GM18870 (cell line): ENCODE data around the gene KRTAP15-1.

Source experiments
- ATAC-seq: cut with Tn5 transposase; IDR thresholded peaks from one replicate; pipeline ENCODE4 v1.9.1; 2021; ENCODE audit warnings: moderate library complexity; ENCODE audit not compliant: unreplicated experiment

KRTAP15-1 gene, protein sequence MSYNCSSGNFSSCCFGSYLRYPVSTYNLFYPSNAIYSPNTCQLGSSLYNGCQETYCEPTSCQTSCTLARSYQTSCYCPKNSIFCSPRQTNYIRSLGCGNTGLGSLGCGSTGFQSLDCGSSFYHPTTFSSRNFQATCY

DNA sequence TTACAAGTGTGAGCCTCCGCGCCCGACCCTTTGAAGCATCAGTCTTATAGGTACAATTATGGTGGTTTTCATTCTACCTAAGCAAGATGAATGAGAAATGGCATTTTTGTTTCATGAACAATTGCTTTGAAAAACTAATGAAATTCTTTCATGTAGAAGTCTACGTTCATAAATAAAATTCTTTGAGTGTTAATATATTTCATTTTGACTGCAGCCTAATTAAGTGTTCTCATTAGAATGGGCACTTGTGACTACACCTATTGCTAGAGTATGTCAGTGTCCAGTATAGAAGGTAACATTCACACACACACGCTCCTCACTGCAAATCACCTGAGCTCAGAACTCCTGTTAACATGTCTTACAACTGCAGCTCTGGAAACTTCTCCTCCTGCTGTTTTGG lies at the start of gene KRTAP15-1:
Gene KRTAP15-1, plus strand, starts transcription at position 301 of the 400 bp plus-strand sequence. Its CDS starts 53 bp downstream, at position 354.
- no peak for ATAC-seq

DNA sequence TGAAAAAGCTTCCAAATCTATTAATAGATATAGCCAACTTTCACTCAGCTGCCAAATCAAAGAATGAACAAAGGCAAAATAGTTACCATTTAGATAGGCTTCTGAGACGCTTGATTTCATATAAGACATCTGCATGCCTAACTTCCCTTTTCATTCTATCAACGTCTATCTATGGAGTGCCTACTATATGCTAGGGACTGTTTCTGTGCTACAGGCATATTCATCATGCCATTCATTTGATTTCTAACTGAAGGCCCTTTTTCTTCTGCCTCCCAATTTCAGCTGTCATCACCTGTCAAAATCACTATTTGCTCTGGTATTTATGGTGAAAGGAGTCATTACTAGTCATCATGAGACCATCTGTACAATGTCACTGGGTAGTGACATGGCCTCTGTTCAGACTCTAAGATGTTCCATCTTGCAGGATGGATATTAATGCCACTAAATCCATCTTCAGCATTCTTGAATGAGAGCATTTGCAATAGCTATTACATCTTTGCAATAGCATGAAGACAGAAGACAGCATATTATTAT lies 48.5 kb upstream of the KRTAP15-1 start:
- ATAC-seq = no peak

DNA sequence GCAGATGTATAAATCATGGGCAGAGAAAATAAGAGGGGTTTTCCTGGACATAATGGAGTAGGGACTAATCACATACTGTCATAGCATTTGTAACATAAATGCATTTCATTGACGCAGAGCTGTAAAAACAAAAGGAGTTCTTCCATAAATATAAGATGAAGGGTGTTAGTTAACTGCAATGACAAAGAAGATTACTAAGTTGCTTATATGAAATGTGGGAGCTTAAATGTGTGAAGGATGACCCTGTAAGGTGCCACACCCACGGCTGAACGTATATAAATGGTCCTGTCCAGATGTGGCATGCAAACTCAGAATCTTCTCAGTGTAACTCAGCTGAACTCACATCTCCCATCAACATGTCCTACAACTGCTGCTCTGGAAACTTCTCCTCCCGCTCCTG lies 44.3 kb upstream of the KRTAP15-1 start, which contains the start of gene KRTAP13-1:
Gene KRTAP13-1, plus strand, starts transcription at position 301 of the 400 bp plus-strand sequence. Its CDS starts 56 bp downstream, at position 357.
- no peak for ATAC-seq

DNA sequence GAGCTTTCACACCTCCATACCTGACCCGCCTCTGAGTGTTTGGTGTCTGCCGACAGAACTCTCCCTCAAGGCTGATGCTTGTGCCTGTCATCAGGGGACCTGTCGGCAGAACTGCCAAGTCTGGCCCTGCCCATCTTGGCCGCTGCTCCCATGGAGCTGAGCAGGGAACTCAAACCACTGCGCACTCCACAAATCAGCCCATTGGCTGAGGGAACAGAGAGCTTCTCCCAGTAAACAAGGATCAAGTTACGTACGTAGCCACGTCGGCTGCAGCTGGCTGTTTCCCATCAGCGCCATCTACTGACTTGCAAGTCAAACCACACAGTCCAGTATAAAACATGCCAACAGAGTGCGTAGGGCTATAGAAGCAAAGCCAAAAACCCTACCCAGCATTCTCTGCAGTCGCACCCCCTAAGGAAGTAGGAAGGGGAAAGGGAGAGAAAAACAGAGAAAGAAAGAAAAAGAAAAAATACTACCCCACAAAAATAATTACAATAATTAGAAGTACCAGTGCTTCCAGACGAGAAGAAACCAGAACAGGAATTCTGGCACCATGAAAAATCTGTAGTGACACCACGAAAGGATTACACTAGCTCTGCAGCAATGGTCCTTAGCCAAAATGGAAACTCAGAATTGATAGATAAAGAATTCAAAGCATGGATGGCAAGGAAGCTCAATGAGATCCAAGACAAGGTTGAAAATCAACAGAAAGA lies 31.1 kb upstream of the KRTAP15-1 start:
- ATAC-seq = peak; percentile 64

DNA sequence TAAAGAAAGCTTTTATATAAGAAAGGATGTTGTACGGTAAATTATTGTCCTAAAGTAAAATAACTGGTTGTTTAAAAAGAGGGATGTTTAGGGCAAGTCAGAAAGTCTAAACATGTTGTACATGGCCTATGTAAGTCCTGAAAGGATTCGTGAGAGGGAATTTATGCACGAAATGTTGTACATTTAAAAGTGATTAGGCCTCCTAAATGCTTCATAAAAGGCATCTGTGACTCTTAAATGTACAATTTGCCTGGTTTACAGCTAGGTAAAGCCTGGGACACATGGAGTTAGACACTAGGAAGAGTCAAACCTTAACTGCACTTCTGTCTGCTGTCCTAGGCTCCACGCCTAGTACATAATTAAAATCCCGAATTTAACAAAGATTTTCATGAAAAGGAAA lies 24.1 kb upstream of the KRTAP15-1 start:
- no peak for ATAC-seq

DNA sequence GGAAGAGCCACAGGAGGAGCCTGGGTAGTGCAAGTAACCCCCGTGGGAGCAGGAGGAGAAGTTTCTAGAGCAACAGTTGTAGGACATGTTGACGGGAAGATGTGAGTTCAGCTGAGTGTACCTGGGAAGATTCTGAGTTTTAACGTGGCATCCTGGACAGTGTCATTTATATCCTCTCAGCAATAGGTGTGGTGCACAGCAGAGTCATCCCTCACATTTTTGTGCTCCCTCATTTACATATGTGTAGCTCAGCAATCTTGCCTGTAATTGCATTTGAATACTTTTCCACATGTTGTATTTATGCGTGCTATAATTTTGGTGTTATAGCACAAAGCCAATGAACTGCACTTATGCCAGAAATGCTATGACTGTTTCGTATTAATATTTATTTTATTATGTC lies 14.2 kb upstream of the KRTAP15-1 start, which contains the start of gene KRTAP13-3:
Gene KRTAP13-3, minus strand, starts transcription at position 101 of the 400 bp plus-strand sequence. Its CDS starts 14 bp downstream, at position 87.
- no peak for ATAC-seq

DNA sequence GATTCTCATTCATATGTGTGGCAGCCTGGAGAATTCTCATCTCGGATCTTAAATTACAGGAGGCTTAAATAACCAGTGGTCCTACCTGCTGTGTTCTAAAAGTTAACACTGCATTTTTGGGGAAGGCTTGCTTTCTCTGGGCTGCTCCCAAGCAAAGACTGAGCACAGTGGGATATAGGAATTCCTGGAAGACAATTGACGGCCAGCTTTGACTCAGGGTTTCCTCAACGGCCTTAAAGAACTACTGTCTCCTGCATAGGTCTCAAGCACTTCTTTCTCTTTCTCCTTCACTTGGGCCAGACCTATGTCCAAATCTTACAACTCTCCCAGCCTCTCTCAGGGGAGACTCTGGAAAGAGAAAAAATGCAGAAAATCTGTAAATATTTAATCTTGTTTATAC lies 13.3 kb upstream of the KRTAP15-1 start:
- no peak for ATAC-seq

DNA sequence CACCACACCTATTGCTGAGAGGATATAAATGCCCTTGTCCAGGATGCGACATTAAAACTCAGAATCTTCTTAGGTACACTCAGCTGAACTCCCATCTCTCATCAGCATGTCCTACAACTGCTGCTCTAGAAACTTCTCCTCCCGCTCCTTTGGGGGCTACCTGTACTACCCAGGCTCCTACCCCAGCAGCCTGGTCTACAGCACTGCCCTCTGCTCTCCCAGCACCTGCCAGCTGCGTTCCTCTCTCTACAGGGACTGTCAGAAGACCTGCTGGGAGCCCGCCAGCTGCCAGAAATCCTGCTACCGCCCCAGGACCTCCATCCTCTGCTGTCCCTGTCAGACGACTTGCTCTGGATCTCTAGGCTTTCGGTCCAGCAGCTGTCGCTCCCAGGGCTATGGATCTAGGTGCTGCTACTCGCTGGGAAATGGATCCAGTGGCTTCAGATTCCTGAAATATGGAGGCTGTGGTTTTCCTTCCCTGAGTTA lies 9.9 kb upstream of the KRTAP15-1 start, which contains the start of gene KRTAP13-4:
Gene KRTAP13-4, plus strand, starts transcription at position 51 of the 486 bp plus-strand sequence. Its CDS starts 56 bp downstream, at position 107.
- no peak for ATAC-seq

DNA sequence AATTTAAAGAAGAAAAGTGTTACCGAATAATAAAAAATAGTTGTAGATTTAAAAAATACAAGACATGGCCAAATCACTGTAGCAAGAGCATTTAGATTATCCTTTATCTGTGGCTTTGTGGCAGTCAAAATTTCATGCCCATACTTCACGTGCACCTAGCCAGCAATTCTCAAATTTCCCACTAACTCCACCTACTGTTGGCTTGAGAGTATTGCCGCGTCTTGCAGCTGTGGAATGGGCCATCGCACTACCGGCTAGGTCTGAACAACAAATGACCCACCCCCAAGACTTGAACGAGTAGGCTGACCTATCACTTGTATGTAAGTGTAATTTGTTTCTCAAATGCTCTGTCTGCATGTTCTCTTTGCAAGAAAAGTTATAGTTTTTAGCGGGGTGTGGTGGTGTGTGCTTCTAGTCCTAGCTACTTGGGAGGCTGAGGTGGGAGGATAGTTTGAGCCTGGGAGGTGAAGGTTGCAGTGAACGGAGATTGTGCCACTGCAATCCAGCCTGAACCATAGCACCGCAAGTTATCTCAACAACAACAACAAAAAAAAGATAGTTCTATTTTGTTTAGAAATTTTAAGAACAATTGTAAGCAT lies 5.9 kb upstream of the KRTAP15-1 start:
- ATAC-seq = peak; percentile 65

DNA sequence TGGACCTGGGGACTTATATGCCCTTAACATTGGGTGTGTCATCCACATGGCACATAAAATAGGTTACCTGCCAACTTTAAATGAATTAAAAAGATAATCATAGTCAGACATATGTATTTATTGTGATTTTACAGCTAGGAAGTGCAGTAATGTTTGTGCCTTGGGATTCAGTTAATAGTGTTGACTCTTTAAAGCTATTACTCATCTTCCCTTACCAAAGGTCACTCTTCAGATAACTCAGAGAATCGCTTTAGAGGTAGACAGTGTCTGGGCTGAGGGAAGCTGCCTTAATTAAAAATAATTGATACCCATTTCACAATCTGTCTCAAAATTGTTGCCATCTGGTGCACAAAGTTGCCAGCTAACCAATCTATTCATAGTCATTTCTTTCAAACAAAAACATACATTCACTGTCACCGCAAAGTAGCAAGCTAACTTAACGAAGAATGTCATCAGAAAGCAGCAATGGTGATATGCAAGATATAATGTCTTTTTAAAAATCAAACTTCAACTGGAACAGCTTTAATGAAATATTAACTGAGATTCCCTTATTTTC lies 3.0 kb upstream of the KRTAP15-1 start:
- ATAC-seq = no peak

DNA sequence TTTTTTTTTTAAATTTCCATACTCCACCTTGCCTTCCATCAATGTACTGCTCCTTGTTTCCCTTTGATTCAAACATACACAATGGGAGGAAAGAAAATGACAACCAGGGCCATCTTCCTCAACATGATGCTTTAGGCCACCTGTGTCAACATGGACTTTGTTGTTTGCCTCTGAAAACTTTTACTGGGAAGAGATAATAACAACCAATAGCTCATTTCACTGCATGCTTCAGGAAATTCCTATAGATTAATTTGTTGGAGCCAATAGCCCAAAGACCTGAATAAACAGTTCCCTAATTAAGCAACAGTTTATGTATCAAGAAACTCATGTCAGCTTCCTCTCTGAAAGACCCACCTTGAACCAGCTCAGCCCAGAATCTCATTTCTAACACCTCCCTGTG lies 3.2 kb downstream of the KRTAP15-1 start:
- no peak for ATAC-seq

DNA sequence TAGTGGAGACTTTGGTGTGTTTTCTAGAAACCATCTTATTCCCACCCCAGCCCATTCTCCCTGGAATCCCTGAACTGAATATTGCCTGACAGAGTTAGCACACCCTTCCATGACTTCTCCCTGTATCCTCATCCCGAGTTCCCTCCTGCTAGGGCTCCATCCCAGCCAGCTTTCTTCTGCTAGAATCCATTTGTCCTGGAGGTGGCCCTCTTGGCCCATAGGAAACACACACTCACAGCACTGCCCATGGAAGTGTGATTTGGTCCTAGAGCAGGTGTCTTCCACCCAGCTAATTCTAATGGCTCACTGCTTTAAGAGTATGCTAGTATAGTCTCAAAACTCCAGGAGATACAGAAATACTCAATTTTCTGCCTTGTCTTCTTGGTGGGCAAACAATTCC lies 4.1 kb downstream of the KRTAP15-1 start:
- ATAC-seq = no peak

DNA sequence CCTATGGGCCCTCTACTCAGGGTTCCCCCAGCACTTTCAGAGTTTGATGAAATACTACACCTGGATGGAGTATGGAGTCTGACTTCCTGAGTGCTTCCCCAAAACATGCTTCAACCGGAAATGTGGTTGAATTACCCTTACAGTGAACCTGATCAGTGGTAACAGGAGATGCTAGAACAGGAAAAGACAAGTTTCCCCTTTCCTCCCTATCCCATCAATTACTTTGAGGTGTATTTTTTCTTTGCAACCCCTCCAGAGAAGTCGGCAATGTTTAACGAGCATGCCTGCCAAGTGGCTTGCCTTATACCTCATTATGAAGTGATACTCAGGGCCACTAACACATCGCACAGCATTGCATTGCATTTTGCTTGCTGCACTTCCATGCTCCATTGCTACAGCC lies 7.0 kb downstream of the KRTAP15-1 start:
- ATAC-seq = no peak

DNA sequence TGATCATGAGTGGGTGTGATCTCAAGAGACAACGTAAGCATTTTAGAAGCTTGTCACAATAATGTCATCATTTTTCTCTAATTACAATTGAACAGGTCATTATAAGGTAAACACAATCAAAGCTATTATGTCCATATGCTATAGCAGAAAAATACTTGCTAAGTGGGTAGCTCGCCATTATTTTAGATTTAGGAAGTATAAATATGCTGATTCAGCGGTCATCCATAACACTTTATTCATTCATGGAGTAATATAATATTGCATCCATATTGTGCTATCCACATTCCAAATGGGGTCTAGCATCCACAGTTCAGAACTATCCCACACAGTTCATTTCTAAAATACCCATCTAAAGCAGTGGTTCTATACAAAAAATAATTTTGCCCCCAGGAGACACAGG lies 8.4 kb downstream of the KRTAP15-1 start:
- ATAC-seq = no peak

DNA sequence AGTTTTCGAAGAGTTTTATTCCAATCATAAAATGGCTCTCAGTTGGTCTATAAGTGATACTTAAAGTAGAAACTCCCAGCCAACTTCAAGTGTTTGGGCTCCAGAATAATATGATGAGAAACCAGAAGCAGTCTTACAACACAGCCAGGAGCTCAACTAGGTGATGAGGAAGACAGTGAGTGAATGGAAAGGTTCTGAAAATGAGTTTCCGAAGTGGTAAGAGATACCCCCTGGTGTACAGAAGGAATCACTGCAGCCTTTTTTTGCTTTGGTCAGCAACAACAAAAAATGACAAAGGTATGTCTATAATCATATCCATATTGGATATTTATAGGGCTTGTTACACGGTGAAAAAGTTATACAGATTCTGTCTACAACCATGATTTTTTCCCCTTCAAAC lies 23.6 kb downstream of the KRTAP15-1 start:
- ATAC-seq = peak; percentile 42

DNA sequence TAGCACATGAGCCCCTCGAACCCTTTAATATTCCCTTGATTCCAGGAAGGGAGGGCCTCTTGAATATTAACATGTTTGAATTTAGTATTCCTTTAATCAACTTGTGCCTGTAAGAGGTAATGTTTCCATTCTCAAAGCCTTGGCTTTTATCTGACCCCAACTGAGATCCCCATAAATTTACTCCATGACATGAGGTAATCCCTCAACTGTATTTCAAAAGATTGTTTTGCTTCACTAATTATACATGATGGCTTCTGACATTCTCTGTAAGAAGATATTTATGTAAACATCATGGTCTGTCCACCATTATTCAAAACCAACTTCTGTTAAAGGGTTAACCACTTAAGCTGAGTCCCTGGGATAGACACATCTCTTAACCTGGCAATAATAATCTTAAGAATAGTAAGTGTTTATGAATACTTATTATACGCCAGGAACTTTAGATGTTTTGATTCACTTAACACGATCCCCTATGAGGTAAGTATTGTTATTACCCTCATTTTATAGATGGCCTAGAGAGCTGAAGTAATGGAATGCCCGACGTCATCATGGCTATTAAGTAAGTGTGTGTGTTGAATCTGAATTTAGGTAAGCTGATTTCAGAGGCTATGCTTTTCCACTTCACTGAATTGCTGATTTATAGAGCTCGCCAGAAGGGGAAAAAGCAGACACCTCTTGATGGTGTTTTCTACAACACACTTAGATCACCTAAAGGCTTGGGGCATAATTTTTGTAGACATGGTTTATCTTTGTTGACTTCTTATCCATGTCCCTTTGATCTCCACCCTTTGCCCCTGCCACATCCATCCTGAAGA lies 29.0 kb downstream of the KRTAP15-1 start:
- ATAC-seq = no peak

DNA sequence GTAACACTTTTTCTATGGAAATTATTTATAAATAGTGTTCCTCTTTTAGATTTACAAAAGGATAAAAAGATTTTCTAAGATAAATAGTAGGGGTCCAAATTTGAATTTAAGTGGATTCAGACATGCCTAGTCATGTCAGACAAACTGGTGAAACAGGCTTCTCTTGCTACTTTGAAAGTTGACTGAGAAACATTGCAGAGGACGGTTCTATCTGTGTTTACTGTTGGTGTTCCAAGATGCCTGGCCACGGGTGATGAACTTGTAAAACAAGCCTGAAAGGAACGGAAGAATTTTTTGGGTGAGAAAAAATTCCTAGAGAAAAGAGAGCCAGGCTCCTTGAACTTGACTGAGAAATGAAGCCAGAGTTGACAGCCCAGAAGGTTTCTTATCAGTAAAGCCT lies 37.9 kb downstream of the KRTAP15-1 start:
- ATAC-seq = no peak

DNA sequence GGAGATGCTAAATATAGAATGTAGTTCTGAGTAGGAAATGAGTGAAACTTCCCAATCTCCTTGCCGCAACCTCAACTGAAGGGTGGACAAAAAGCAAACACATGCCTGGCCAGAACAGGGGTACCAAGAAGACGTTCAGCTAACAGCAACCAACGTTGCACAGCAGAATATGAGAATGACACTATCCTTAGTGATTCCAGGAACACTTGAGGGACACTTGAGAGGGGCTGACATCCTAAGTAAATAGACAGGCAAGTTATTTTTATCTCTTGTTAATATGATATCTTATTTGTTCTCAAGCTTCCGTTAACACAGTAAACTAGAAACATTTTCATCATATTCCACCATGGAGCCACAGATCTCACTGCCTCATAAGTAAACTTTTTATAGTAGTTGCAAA lies 39.2 kb downstream of the KRTAP15-1 start:
- no peak for ATAC-seq

DNA sequence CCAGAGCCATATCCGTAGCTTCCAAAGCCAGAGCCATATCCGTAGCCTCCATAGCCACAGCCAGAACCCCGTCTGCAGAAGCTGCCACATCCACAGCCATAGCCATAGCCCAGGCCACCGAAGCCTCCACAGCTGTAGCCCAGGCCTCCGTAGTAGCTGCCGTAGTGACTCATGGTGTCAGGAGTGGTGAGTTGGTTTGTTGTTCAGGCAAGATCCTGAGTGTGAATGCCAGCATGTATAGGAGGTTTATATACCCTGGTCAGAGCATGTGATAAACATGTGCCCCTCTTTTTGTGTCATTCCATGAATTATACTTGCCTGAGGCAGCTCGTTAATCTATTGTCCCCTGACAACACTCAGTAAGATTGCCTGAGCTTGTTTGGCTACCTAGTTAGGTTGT lies 40.1 kb downstream of the KRTAP15-1 start, which contains the start of gene KRTAP19-1:
Gene KRTAP19-1, minus strand, starts transcription at position 223 of the 400 bp plus-strand sequence. Its CDS starts 50 bp downstream, at position 173.
- no peak for ATAC-seq

DNA sequence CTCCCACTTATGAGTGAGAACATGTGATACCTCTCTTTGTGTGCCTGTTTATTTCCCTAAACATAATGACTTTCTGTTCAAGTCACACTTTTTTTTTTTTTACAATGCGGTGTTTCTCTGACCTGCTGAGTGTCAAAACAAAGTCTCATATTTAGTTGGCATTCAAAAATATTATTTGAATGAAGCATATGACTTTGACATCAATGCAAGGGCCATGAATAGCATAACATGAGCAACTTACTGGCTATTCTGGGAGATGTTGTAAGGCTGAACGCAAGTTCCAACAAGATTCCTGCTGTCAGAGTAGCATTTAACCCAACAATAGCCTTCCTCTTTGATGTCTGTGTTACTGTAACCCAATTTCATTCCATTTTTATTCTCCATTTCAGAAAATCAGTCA lies 42.1 kb downstream of the KRTAP15-1 start:
- ATAC-seq = no peak
